Measurements from ENCODE around the gene LRRD1. TPM values are rescaled to one million over a fixed set of nuclear protein-coding genes. Genes with fewer than 3 reads are reported as not detected.
A peak's percentile ranks its signal among the peaks of the same experiment; 100 is the strongest.

LRRD1 gene
- total RNA-seq (2022) (not detected in 2 replicates), Bru-seq, nascent RNA (percentile 41 among the genes with signal in this experiment), BruChase-seq, experiment 1, labeled RNA remaining after a 6-hour chase (percentile 80 among the genes with signal in this experiment), BruChase-seq, experiment 2, labeled RNA remaining after a 2-hour chase (percentile 68 among the genes with signal in this experiment)
- long read RNA-seq: 0 reads

GRCh38 chr7:92178928-92179924 lies at the start of gene LRRD1:
TSS of gene LRRD1 (minus strand) at chr7:92179142. CDS start at chr7:92165202, 13,940 bp downstream.
- H3K27ac Mint-ChIP-seq (ENCODE audit: low read depth, unreplicated experiment): no peak within 1 kb of the TSS
- H3K36me3 Mint-ChIP-seq (ENCODE audit: insufficient read depth, unreplicated experiment): no peaks in the 10 kb centered on the region
- no peaks in the 10 kb centered on the region for H3K4me1 Mint-ChIP-seq (ENCODE audit: insufficient read depth, unreplicated experiment)
- CTCF ChIA-PET: interaction anchor here (0.5 to 1.5 kb wide), 7 partner anchors 17 to 1857 kb away, joined by 3 to 10 read pairs (median 4); no protein-coding TSS in a partner anchor
- H3K4me3 Mint-ChIP-seq (ENCODE audit: unreplicated experiment): peak within 1 kb of the TSS; percentile 48
- DNase-seq (ENCODE audit: unreplicated experiment): peak; percentile 68
- peaks cover 10% of the 10 kb centered on the region for H3K9me3 Mint-ChIP-seq (ENCODE audit: unreplicated experiment)
- POLR2A ChIA-PET: no interaction called here
- TF ChIP-seq CTCF (IDR thresholded peaks at IDR 0.05; ENCODE audit: unreplicated experiment): peak; percentile 57
- BruUV-seq (replicated peaks): no TSS peak
- intact Hi-C loops (cut with micrococcal nuclease): no loop called here
- no peaks in the 10 kb centered on the region for H3K27me3 Mint-ChIP-seq (ENCODE audit: insufficient read depth, unreplicated experiment)

GRCh38 chr7:92228742-92229141 lies 49.8 kb upstream of the LRRD1 start:
- H3K36me3 Mint-ChIP-seq (ENCODE audit: insufficient read depth, unreplicated experiment): peaks cover 79% of the 10 kb centered on the region
- H3K27ac Mint-ChIP-seq (ENCODE audit: low read depth, unreplicated experiment): no peak overlapping the region
- H3K27me3 Mint-ChIP-seq (ENCODE audit: insufficient read depth, unreplicated experiment): no peaks in the 10 kb centered on the region
- intact Hi-C loops (cut with micrococcal nuclease): no loop called here
- no peaks in the 10 kb centered on the region for H3K4me1 Mint-ChIP-seq (ENCODE audit: insufficient read depth, unreplicated experiment)
- ChIA-PET POLR2A (interaction anchor here (0.6 to 1.2 kb wide), 3 partner anchors 14 to 265 kb away, joined by 3 to 4 read pairs (median 3); partner anchors contain the start of genes ANKIB1 and KRIT1), CTCF (no interaction called here)
- no peak for TF ChIP-seq CTCF (IDR thresholded peaks at IDR 0.05; ENCODE audit: unreplicated experiment)
- no peak overlapping the region for H3K4me3 Mint-ChIP-seq (ENCODE audit: unreplicated experiment)
- DNase-seq (ENCODE audit: unreplicated experiment): no peak
- no TSS peak for BruUV-seq (replicated peaks)
- H3K9me3 Mint-ChIP-seq (ENCODE audit: unreplicated experiment): no peaks in the 10 kb centered on the region

GRCh38 chr7:92228100-92228499 lies 49.2 kb upstream of the LRRD1 start:
- H3K36me3 Mint-ChIP-seq (ENCODE audit: insufficient read depth, unreplicated experiment): peaks cover 79% of the 10 kb centered on the region
- no peak for TF ChIP-seq CTCF (IDR thresholded peaks at IDR 0.05; ENCODE audit: unreplicated experiment)
- ChIA-PET CTCF (no interaction called here), POLR2A (no interaction called here)
- BruUV-seq (replicated peaks): no TSS peak
- H3K27ac Mint-ChIP-seq (ENCODE audit: low read depth, unreplicated experiment): no peak overlapping the region
- no peak for DNase-seq (ENCODE audit: unreplicated experiment)
- no peaks in the 10 kb centered on the region for H3K9me3 Mint-ChIP-seq (ENCODE audit: unreplicated experiment)
- no peaks in the 10 kb centered on the region for H3K4me1 Mint-ChIP-seq (ENCODE audit: insufficient read depth, unreplicated experiment)
- intact Hi-C loops (cut with micrococcal nuclease): no loop called here
- no peaks in the 10 kb centered on the region for H3K27me3 Mint-ChIP-seq (ENCODE audit: insufficient read depth, unreplicated experiment)
- H3K4me3 Mint-ChIP-seq (ENCODE audit: unreplicated experiment): no peak overlapping the region

- intact Hi-C loops (cut with micrococcal nuclease): no loop called here
- DNase-seq (ENCODE audit: unreplicated experiment): no peak
- POLR2A ChIA-PET: no interaction called here
- Mint-ChIP-seq H3K27me3 (ENCODE audit: insufficient read depth, unreplicated experiment) (no peaks in the 10 kb centered on the region), H3K4me1 (ENCODE audit: insufficient read depth, unreplicated experiment) (no peaks in the 10 kb centered on the region), H3K27ac (ENCODE audit: low read depth, unreplicated experiment) (peak overlapping the region; percentile 35), H3K9me3 (ENCODE audit: unreplicated experiment) (no peaks in the 10 kb centered on the region), H3K4me3 (ENCODE audit: unreplicated experiment) (no peak overlapping the region), H3K36me3 (ENCODE audit: insufficient read depth, unreplicated experiment) (peaks cover 74% of the 10 kb centered on the region)
- BruUV-seq (replicated peaks): no TSS peak
- CTCF ChIA-PET: no interaction called here
- TF ChIP-seq CTCF (IDR thresholded peaks at IDR 0.05; ENCODE audit: unreplicated experiment): no peak
These were observed 48.0 kb upstream of the LRRD1 start for GRCh38 chr7:92226981-92227380.

Data from MCF 10A (cell line).